ENCODE measurements around the gene ESF1.

- TF ChIP-seq CTCF (IDR thresholded peaks at IDR 0.05), result no peak
- TF ChIP-seq POLR2A (IDR thresholded peaks at IDR 0.05), result no peak
Measured at GRCh38 chr20:13755809-13756208, 28.9 kb downstream of the ESF1 start.

Data from adrenal gland (tissue), 5 donors.